Astrocyte (in vitro differentiated cells and primary cell): Measurements from ENCODE around the gene IFITM10.

Source experiments
- EZH2 ChIP-seq: IDR thresholded peaks from 2 replicates; pipeline ENCODE4 v1.6.1; 2012; ENCODE audit warnings: mild to moderate bottlenecking, low read length, inconsistent platforms; ENCODE audit not compliant: insufficient read depth
- TF ChIP-seq, protein P1 (sequence below): IDR thresholded peaks from 2 replicates; pipeline ENCODE4 v1.5.1; 2011; ENCODE audit warnings: low read depth, mild to moderate bottlenecking, inconsistent platforms, low read length, moderate library complexity; ENCODE audit not compliant: insufficient read depth

DNA sequence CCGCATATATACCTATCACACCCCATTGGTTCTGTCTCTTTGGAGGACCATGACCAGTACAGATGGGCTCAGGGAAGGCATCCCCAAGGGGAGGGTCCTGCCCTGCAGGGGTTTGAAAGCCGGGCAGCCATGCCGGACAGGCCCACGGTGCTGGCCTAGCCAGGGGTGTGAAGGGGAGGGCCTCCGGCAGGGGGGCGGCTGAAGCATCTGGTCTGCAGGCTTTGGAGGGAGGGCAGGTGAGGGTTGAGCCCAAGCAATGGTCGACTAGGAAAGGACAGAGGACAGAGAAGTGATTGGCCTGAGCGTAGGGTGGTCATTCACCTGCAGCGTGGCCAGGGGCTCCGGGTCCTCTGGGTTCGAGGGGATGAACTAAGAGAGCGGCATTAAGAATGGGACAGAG lies 24.5 kb upstream of the IFITM10 start:
- TF ChIP-seq, protein P1, sequence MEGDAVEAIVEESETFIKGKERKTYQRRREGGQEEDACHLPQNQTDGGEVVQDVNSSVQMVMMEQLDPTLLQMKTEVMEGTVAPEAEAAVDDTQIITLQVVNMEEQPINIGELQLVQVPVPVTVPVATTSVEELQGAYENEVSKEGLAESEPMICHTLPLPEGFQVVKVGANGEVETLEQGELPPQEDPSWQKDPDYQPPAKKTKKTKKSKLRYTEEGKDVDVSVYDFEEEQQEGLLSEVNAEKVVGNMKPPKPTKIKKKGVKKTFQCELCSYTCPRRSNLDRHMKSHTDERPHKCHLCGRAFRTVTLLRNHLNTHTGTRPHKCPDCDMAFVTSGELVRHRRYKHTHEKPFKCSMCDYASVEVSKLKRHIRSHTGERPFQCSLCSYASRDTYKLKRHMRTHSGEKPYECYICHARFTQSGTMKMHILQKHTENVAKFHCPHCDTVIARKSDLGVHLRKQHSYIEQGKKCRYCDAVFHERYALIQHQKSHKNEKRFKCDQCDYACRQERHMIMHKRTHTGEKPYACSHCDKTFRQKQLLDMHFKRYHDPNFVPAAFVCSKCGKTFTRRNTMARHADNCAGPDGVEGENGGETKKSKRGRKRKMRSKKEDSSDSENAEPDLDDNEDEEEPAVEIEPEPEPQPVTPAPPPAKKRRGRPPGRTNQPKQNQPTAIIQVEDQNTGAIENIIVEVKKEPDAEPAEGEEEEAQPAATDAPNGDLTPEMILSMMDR, result no peak
- no peak for TF ChIP-seq EZH2
